DND-41 (cell line): ENCODE results near the gene B4GALT1.

ENCODE experiments used
- EZH2 ChIP-seq: IDR thresholded peaks from 3 replicates; pipeline ENCODE4 v1.6.1; 2012; ENCODE audit warnings: borderline replicate concordance, low read depth, mild to moderate bottlenecking, moderate library complexity, low read length, inconsistent platforms; ENCODE audit not compliant: severe bottlenecking
- TF ChIP-seq, protein P1 (sequence below): IDR thresholded peaks from 2 replicates; pipeline ENCODE4 v1.5.1; 2012; ENCODE audit warnings: borderline replicate concordance, low read length, moderate library complexity, mild to moderate bottlenecking; ENCODE audit not compliant: poor library complexity, severe bottlenecking; ENCODE audit errors: extremely low read depth

DNA sequence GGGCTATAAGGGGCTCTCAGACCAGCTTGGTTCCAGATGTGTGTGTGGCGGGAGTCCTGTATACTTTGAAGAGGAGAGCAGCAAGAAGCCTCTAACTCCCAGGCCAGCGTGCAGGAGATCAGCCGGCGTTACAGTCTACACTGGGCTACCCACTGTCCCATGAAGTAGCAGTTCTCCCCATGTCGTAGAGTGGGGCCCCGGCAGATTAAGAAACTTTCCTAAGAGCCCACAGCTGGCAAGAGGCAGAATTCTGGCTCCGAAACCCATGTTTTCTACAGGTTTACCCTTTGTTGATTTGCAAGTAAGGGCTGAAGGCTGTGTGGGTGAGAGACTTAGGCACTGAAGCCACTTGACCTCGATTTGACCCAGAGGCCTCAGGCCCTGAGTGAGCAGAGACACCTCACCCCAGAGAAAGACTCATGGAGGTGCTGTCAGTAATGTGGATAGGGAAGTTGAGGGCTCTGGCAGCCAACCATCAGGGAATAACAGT, 881 bp upstream of the B4GALT1 start:
- TF ChIP-seq, protein P1, sequence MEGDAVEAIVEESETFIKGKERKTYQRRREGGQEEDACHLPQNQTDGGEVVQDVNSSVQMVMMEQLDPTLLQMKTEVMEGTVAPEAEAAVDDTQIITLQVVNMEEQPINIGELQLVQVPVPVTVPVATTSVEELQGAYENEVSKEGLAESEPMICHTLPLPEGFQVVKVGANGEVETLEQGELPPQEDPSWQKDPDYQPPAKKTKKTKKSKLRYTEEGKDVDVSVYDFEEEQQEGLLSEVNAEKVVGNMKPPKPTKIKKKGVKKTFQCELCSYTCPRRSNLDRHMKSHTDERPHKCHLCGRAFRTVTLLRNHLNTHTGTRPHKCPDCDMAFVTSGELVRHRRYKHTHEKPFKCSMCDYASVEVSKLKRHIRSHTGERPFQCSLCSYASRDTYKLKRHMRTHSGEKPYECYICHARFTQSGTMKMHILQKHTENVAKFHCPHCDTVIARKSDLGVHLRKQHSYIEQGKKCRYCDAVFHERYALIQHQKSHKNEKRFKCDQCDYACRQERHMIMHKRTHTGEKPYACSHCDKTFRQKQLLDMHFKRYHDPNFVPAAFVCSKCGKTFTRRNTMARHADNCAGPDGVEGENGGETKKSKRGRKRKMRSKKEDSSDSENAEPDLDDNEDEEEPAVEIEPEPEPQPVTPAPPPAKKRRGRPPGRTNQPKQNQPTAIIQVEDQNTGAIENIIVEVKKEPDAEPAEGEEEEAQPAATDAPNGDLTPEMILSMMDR = no peak
- no peak for TF ChIP-seq EZH2
